LNCaP clone FGC (cell line): Measurements from ENCODE around the gene ACKR2.

ENCODE experiments used
- DNase-seq: peaks from one replicate; pipeline ENCODE4 v3.0.0-alpha.2; 2011; ENCODE audit warnings: low read depth
- H3K4me3 ChIP-seq: 2 replicates; pipeline ENCODE4 v1.5.1; 2011; ENCODE audit warnings: mild to moderate bottlenecking, low read depth, low read length, control low read depth
- CTCF ChIP-seq: IDR thresholded peaks from 2 replicates; pipeline ENCODE4 v1.5.1; 2012; ENCODE audit warnings: mild to moderate bottlenecking; ENCODE audit not compliant: control insufficient read depth, insufficient read depth; ENCODE audit errors: extremely low read depth

Gene ACKR2

GRCh38 chr3:42847731-42848130 is 38.5 kb downstream of the ACKR2 start:
- TF ChIP-seq CTCF = no peak
- DNase-seq = no peak
- H3K4me3 ChIP-seq = no peak overlapping the region

GRCh38 chr3:42849017-42849416 is 39.8 kb downstream of the ACKR2 start:
- H3K4me3 ChIP-seq = no peak overlapping the region
- no peak for DNase-seq
- TF ChIP-seq CTCF = no peak

DNA sequence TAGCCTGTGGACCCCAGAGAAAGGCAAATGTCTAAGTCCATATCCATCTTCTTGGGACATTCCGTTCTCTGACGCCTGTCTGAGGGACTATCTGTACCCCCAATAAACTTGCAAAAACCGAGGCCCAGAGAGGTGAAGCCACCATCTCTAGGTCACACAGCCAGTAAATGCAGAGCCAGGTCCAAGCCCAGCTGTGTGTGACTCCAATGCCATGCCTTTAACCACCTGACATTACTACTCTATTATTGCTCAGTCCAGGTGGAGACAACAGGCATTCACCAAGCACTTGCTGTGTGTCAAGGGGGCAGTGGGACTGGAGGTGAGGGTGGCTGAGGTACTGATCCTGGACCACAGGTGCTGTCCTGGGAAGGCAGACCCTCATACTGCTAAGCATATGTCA is 41.0 kb downstream of the ACKR2 start:
- no peak overlapping the region for H3K4me3 ChIP-seq
- no peak for DNase-seq
- no peak for TF ChIP-seq CTCF

DNA sequence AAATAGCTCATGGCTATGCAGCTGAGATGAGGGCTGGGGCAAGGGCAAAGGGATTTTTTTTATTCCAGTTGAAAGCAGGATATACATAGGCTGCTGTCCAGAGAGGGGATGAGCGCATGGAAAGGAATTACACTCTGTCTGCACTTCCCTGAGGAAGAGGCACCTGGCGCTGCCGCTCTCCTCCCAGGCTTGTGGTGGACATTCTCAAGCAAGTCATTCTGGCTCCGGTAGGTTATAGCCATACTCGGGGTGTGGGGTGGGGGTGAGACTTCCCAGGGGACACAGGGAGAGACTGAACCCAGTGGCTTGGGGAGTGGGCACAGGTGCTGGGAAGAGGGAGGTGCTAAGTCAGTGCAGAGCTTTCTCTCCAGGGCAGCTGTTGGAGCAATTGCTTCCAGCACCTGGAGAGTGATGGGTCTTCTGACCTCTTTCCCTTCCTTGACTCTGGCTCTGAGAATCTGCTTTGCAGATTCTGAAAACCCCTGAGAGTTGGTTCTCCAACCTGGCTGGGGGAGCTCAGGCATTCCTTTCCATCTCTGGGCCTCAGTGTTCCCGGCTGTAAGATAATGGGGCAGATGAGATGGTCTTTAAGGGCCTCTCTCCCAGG is 42.1 kb downstream of the ACKR2 start:
- H3K4me3 ChIP-seq = no peak overlapping the region
- DNase-seq = no peak
- no peak for TF ChIP-seq CTCF

DNA sequence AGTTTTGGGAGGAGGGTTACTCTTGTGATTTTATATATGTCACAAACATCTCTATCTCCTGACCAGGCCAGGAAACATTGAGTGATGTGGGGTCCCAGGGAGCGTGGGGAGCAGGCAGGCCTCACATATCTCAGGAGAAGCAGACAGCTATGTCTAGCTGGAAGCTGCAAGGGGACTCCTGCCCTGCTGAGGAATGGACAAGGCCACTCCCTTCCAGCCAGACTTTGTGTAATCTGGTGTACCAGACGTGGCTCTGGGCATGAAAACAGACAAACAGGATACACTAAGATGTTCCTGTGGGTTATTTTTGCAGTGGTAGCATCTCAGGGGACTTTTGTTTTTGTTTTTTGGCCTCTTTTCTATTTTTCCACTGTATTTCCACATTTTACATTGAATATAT is 43.2 kb downstream of the ACKR2 start:
- no peak overlapping the region for H3K4me3 ChIP-seq
- DNase-seq = no peak
- TF ChIP-seq CTCF = no peak

- no peak for TF ChIP-seq CTCF
- DNase-seq = no peak
- H3K4me3 ChIP-seq = no peak overlapping the region
Observed at GRCh38 chr3:42853056-42853455, 43.8 kb downstream of the ACKR2 start.

DNA sequence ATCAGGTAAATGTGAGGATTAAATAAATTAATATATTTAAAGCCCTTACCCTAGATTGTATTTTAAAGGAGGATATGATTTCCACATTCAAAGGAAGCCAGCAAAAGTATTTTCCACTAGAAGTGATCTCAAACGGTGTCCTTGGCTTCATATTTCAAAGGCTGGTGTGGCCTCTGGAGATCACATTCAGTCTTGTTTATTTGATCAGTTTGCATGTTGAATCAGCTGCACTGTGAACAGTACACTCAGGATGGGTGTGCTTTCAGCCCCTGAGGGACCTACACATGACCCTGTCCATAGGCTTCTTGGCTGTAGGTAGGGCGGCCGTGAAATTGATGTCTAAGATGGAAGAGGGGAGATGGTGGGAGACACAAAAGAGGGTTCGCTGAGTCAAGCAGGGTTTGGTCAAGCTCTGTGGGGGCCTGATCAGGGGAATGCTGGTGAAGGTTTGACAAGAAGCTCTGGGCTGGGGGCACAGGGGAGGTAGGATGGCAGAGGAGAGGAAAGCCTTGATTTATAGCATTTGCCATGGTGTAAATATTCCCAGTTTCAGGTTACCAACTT is 44.6 kb downstream of the ACKR2 start:
- H3K4me3 ChIP-seq = no peak overlapping the region
- TF ChIP-seq CTCF = no peak
- no peak for DNase-seq
